Colonic mucosa (tissue), 4 donors: ENCODE measurements around the gene MTRR. TPM values are rescaled to one million over a fixed set of nuclear protein-coding genes. Genes with fewer than 3 reads are reported as not detected.

Source experiments
- DNase-seq: peaks from one replicate; pipeline ENCODE4 v3.0.0-alpha.2; 2020
- H3K27ac ChIP-seq: fragments of 200-600 bp; one replicate; pipeline ENCODE4 v1.8.0; 2021
- H3K27me3 ChIP-seq: fragments of 200-600 bp; one replicate; pipeline ENCODE4 v1.8.0; 2021
- H3K36me3 ChIP-seq: fragments of 200-600 bp; one replicate; pipeline ENCODE4 v1.8.0; 2021
- H3K4me1 ChIP-seq: fragments of 200-600 bp; one replicate; pipeline ENCODE4 v1.8.0; 2021; ENCODE audit warnings: mild to moderate bottlenecking
- H3K4me3 ChIP-seq: fragments of 200-600 bp; one replicate; pipeline ENCODE4 v1.8.0; 2021
- H3K9ac ChIP-seq, 2 donors: one replicate each; pipeline ENCODE4 v1.7.0; 2013; ENCODE audit warnings: control low read depth in 2 of 2, low read depth in 2 of 2, low read length in 2 of 2
- H3K9me3 ChIP-seq: fragments of 200-600 bp; one replicate; pipeline ENCODE4 v1.8.0; 2021
- CTCF ChIP-seq: fragments of 200-600 bp; IDR thresholded peaks from one replicate; pipeline ENCODE4 v1.8.0; 2022; ENCODE audit warnings: antibody characterized with exemption, mild to moderate bottlenecking
- intact Hi-C: fragments of 100-400 bp; cut with DNase I; formaldehyde crosslinking; loops from one replicate; pipeline ENCODE4 v1.14.1; 2022
- total RNA-seq, 2 donors: library from RNA; stranded (reverse); fragmentation: NEBNext Ultra II Directional in 1 of 2; extraction: Animal tissue kit (Norgen Biotek cat#: 25700) in 1 of 2; gene quantifications; one replicate each; pipeline ENCODE4 v1.2.1, GENCODE V29; 2021
- donor health status: healthy.
- donor health status: DM: no; HTN: no; CAD: no.
- donor health status: DM: no; HTN: no; CAD: no.

MTRR gene
- total RNA-seq, 2 donors from 2014 or later: 29.8 to 45.1 TPM

- no peak for TF ChIP-seq CTCF
- Histone ChIP-seq H3K27me3 (no peaks in the 10 kb centered on the region), H3K4me3 (no peak overlapping the region), H3K4me1 (peaks cover 18% of the 10 kb centered on the region), H3K9ac (no peak overlapping the region), H3K9me3 (no peaks in the 10 kb centered on the region), H3K36me3 (peaks cover 11% of the 10 kb centered on the region), H3K27ac (no peak overlapping the region)
- intact Hi-C loops: no loop called here
- no peak for DNase-seq
Measured at GRCh38 chr5:7874639-7875038, 5.7 kb downstream of the MTRR start.

- peaks cover 11% of the 10 kb centered on the region for H3K36me3 ChIP-seq
- intact Hi-C loops: no loop called here
Measured at GRCh38 chr5:7875151-7875550, 6.2 kb downstream of the MTRR start.

GRCh38 chr5:7876867-7877266 lies 7.9 kb downstream of the MTRR start:
- Histone ChIP-seq H3K9ac (no peak overlapping the region), H3K4me1 (peaks cover 8% of the 10 kb centered on the region), H3K27ac (no peak overlapping the region), H3K4me3 (no peak overlapping the region), H3K27me3 (no peaks in the 10 kb centered on the region), H3K9me3 (no peaks in the 10 kb centered on the region), H3K36me3 (peaks cover 11% of the 10 kb centered on the region)
- DNase-seq: no peak
- intact Hi-C loops: no loop called here
- TF ChIP-seq CTCF: no peak

More at GRCh38 chr5:7875151-7875550, 6.2 kb downstream of the MTRR start:
- H3K9ac ChIP-seq: no peak overlapping the region
- no peak for TF ChIP-seq CTCF
- no peak overlapping the region for H3K27ac ChIP-seq
- H3K9me3 ChIP-seq: no peaks in the 10 kb centered on the region
- DNase-seq: no peak
- no peaks in the 10 kb centered on the region for H3K27me3 ChIP-seq
- no peak overlapping the region for H3K4me3 ChIP-seq
- H3K4me1 ChIP-seq: peaks cover 16% of the 10 kb centered on the region

- H3K9ac ChIP-seq: no peak overlapping the region
- peaks cover 11% of the 10 kb centered on the region for H3K36me3 ChIP-seq
- no peaks in the 10 kb centered on the region for H3K9me3 ChIP-seq
- H3K27ac ChIP-seq: peak overlapping the region; percentile 22
- intact Hi-C loops: no loop called here
- no peak overlapping the region for H3K4me3 ChIP-seq
- H3K4me1 ChIP-seq: peaks cover 8% of the 10 kb centered on the region
- TF ChIP-seq CTCF: no peak
- DNase-seq: no peak
- H3K27me3 ChIP-seq: no peaks in the 10 kb centered on the region
Measured at GRCh38 chr5:7877851-7878250, 8.9 kb downstream of the MTRR start.

GRCh38 chr5:7878381-7878873 lies 9.5 kb downstream of the MTRR start:
- H3K36me3 ChIP-seq: peaks cover 11% of the 10 kb centered on the region

More at GRCh38 chr5:7878381-7878873, 9.5 kb downstream of the MTRR start:
- Histone ChIP-seq H3K27ac (peak overlapping the region; percentile 22), H3K27me3 (no peaks in the 10 kb centered on the region), H3K4me3 (no peak overlapping the region), H3K4me1 (peaks cover 8% of the 10 kb centered on the region), H3K9me3 (no peaks in the 10 kb centered on the region), H3K9ac (no peak overlapping the region)
- DNase-seq: no peak
- no peak for TF ChIP-seq CTCF
- intact Hi-C loops: no loop called here
